ENCODE results near the gene CALCOCO1.

GRCh38 chr12:53740130-53740491 is 12.9 kb upstream of the CALCOCO1 start:
- TF ChIP-seq POLR2A (IDR thresholded peaks at IDR 0.05) = no peak
- TF ChIP-seq, protein P1, sequence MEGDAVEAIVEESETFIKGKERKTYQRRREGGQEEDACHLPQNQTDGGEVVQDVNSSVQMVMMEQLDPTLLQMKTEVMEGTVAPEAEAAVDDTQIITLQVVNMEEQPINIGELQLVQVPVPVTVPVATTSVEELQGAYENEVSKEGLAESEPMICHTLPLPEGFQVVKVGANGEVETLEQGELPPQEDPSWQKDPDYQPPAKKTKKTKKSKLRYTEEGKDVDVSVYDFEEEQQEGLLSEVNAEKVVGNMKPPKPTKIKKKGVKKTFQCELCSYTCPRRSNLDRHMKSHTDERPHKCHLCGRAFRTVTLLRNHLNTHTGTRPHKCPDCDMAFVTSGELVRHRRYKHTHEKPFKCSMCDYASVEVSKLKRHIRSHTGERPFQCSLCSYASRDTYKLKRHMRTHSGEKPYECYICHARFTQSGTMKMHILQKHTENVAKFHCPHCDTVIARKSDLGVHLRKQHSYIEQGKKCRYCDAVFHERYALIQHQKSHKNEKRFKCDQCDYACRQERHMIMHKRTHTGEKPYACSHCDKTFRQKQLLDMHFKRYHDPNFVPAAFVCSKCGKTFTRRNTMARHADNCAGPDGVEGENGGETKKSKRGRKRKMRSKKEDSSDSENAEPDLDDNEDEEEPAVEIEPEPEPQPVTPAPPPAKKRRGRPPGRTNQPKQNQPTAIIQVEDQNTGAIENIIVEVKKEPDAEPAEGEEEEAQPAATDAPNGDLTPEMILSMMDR (IDR thresholded peaks at IDR 0.05) = no peak
- no peak for TF ChIP-seq POLR2AphosphoS5 (IDR thresholded peaks at IDR 0.05)

Data from sigmoid colon (tissue), 4 donors.